Panc1 (cell line): ENCODE results near the gene SMG6.

Experiments
- POLR2AphosphoS5 ChIP-seq: IDR thresholded peaks from 2 replicates; pipeline ENCODE4 v1.6.1; 2012; ENCODE audit warnings: mild to moderate bottlenecking, low read depth, low read length, moderate library complexity
- SIN3A ChIP-seq: IDR thresholded peaks from 2 replicates; pipeline ENCODE4 v1.6.1; 2012; ENCODE audit warnings: low read depth, mild to moderate bottlenecking, low read length, moderate library complexity, borderline replicate concordance; ENCODE audit not compliant: insufficient read depth
- TF ChIP-seq, protein P1 (sequence below): fragments of 450-650 bp; IDR thresholded peaks from 2 replicates; pipeline ENCODE4 v1.5.1; 2017; ENCODE audit warnings: mild to moderate bottlenecking
- TF ChIP-seq, protein P2 (sequence below), 2 experiments: IDR thresholded peaks; 2 replicates each; pipeline ENCODE4 v1.6.1; 2011 to 2012; ENCODE audit warnings: low read depth in 2 of 2, control low read depth in 1 of 2, low read length in 1 of 2, mild to moderate bottlenecking in 1 of 2, moderate library complexity in 1 of 2; ENCODE audit not compliant: insufficient read depth in 1 of 2

DNA sequence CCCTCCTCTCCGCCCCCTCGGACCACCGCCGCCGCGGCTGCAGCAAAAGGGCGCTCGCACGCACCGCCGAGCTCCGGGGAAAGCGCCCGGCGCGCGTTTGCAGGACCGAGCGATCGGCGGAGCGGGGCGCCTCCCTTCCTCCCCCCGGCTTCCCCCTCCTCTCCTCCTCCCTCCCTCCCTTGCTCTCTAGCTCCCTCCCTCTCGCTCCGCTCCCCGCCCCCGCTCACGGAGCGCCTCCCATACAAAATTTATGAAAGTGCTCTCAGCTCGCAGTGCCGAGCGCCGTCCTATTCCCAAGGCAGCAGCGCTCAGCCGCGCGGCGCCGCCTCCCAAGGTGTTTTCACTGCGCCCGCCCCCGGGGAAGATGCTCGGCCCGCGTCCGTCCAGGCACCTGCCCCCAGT is 278.4 kb downstream of the SMG6 start, which contains the start of gene RTN4RL1:
- TF ChIP-seq, protein P1, sequence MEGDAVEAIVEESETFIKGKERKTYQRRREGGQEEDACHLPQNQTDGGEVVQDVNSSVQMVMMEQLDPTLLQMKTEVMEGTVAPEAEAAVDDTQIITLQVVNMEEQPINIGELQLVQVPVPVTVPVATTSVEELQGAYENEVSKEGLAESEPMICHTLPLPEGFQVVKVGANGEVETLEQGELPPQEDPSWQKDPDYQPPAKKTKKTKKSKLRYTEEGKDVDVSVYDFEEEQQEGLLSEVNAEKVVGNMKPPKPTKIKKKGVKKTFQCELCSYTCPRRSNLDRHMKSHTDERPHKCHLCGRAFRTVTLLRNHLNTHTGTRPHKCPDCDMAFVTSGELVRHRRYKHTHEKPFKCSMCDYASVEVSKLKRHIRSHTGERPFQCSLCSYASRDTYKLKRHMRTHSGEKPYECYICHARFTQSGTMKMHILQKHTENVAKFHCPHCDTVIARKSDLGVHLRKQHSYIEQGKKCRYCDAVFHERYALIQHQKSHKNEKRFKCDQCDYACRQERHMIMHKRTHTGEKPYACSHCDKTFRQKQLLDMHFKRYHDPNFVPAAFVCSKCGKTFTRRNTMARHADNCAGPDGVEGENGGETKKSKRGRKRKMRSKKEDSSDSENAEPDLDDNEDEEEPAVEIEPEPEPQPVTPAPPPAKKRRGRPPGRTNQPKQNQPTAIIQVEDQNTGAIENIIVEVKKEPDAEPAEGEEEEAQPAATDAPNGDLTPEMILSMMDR = no peak
- TF ChIP-seq POLR2AphosphoS5 (no peak), SIN3A (no peak)
- TF ChIP-seq, protein P2, sequence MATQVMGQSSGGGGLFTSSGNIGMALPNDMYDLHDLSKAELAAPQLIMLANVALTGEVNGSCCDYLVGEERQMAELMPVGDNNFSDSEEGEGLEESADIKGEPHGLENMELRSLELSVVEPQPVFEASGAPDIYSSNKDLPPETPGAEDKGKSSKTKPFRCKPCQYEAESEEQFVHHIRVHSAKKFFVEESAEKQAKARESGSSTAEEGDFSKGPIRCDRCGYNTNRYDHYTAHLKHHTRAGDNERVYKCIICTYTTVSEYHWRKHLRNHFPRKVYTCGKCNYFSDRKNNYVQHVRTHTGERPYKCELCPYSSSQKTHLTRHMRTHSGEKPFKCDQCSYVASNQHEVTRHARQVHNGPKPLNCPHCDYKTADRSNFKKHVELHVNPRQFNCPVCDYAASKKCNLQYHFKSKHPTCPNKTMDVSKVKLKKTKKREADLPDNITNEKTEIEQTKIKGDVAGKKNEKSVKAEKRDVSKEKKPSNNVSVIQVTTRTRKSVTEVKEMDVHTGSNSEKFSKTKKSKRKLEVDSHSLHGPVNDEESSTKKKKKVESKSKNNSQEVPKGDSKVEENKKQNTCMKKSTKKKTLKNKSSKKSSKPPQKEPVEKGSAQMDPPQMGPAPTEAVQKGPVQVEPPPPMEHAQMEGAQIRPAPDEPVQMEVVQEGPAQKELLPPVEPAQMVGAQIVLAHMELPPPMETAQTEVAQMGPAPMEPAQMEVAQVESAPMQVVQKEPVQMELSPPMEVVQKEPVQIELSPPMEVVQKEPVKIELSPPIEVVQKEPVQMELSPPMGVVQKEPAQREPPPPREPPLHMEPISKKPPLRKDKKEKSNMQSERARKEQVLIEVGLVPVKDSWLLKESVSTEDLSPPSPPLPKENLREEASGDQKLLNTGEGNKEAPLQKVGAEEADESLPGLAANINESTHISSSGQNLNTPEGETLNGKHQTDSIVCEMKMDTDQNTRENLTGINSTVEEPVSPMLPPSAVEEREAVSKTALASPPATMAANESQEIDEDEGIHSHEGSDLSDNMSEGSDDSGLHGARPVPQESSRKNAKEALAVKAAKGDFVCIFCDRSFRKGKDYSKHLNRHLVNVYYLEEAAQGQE (IDR thresholded peaks at IDR 0.05; ENCODE audit: insufficient read depth in 1 of 2, low read depth in 2 of 2, low read length in 1 of 2) = no peak
